ENCODE data around the gene DCDC2.
"Not testable (repeated sequence)": the region's sequence is repeated elsewhere in the genome, so short reads cannot be mapped to it uniquely, and the experiment has no call there.

Gene DCDC2

GRCh38 chr6:24401458-24401857, 43.6 kb upstream of the DCDC2 start:
- TF ChIP-seq, protein P1, sequence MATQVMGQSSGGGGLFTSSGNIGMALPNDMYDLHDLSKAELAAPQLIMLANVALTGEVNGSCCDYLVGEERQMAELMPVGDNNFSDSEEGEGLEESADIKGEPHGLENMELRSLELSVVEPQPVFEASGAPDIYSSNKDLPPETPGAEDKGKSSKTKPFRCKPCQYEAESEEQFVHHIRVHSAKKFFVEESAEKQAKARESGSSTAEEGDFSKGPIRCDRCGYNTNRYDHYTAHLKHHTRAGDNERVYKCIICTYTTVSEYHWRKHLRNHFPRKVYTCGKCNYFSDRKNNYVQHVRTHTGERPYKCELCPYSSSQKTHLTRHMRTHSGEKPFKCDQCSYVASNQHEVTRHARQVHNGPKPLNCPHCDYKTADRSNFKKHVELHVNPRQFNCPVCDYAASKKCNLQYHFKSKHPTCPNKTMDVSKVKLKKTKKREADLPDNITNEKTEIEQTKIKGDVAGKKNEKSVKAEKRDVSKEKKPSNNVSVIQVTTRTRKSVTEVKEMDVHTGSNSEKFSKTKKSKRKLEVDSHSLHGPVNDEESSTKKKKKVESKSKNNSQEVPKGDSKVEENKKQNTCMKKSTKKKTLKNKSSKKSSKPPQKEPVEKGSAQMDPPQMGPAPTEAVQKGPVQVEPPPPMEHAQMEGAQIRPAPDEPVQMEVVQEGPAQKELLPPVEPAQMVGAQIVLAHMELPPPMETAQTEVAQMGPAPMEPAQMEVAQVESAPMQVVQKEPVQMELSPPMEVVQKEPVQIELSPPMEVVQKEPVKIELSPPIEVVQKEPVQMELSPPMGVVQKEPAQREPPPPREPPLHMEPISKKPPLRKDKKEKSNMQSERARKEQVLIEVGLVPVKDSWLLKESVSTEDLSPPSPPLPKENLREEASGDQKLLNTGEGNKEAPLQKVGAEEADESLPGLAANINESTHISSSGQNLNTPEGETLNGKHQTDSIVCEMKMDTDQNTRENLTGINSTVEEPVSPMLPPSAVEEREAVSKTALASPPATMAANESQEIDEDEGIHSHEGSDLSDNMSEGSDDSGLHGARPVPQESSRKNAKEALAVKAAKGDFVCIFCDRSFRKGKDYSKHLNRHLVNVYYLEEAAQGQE (IDR thresholded peaks at IDR 0.05; ENCODE audit: insufficient replicate concordance, low read depth), result no peak
- TF ChIP-seq POLR2AphosphoS5 (IDR thresholded peaks at IDR 0.05; ENCODE audit: low read depth) (no peak), SPI1 (IDR thresholded peaks at IDR 0.05; ENCODE audit: borderline replicate concordance, low read depth) (no peak), CTCF (IDR thresholded peaks at IDR 0.05; ENCODE audit: insufficient read depth, low read length) (no peak), GABPA (IDR thresholded peaks at IDR 0.05; ENCODE audit: low read depth) (no peak)
- DNase-seq (ENCODE audit: low read depth in 1 of 2, low spot score in 1 of 2), result no peak
- Histone ChIP-seq H3K4me3 (replicated peaks; ENCODE audit: insufficient read depth, low read length) (no peak overlapping the region), H3K27ac (replicated peaks) (no peak overlapping the region), H3K27me3 (ENCODE audit: insufficient read depth, poor library complexity, severe bottlenecking) (no peaks in the 10 kb centered on the region)

DNA sequence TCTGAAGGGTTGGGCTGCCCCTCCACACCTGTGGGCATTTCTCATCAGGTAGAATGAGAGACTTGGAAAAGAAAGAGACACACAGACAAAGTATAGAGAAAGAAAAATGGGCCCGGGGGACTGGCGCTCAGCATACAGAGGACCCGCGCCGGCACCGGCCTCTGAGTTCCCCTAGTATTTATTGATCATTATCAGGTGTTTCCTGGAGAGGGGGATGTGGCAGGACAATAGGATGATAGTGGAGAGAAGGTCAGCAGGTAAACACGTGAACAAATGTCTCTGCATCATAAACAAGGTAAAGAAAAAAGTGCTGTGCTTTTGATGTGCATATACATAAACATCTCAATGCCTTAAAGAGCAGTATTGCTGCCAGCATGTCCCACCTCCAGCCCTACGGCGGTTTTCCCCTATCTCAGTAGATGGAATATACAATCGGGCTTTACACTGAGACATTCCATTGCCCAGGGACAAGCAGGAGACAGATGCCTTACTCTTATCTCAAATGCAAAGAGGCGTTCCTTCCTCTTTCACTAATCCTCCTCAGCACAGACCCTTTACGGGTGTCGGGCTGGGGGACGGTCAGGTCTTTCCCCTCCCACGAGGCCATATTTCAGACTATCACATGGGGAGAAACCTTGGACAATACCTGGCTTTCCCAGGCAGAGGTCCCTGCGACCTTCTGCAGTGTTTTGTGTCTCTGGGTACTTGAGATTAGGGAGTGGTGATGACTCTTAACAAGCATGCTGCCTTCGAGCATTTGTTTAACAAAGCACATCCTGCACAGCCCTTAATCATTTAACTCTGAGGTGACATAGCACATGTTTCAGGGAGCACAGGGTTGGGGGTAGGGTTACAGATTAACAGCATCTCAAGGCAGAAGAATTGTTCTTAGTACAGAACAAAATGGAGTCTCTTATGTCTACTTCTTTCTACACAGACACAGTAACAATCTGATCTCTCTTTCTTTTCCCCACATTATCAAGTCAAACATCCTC, 42.5 kb upstream of the DCDC2 start:
- not testable (repeated sequence) for H3K4me3 ChIP-seq (replicated peaks; ENCODE audit: insufficient read depth, low read length); H3K27me3 ChIP-seq (ENCODE audit: insufficient read depth, poor library complexity, severe bottlenecking); H3K27ac ChIP-seq (replicated peaks); DNase-seq (ENCODE audit: low read depth in 1 of 2, low spot score in 1 of 2)

DNA sequence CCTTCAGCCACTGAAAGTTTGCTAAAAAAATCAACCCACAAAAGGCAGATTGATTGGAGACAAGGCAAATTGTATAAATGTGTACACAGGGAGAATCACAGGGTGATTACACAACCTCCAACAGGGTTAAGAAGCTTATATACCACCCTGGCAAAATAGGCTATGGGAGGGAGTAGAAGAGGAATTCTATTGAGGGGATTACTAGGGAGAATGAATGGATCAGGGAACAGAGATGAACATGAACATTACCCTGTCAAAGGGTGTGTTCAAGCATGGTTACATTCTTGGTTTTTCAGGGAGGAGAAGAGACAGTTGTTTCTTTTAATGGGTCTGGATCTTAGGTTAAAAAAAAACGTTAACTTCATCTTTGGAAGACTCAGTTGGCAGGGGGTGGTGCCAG, 39.8 kb upstream of the DCDC2 start:
- H3K4me3 ChIP-seq (replicated peaks; ENCODE audit: insufficient read depth, low read length), result no peak overlapping the region
- H3K27ac ChIP-seq (replicated peaks), result no peak overlapping the region
- TF ChIP-seq, protein P1 (IDR thresholded peaks at IDR 0.05; ENCODE audit: insufficient replicate concordance, low read depth), result no peak
- TF ChIP-seq SPI1 (IDR thresholded peaks at IDR 0.05; ENCODE audit: borderline replicate concordance, low read depth) (no peak), POLR2AphosphoS5 (IDR thresholded peaks at IDR 0.05; ENCODE audit: low read depth) (no peak), CTCF (IDR thresholded peaks at IDR 0.05; ENCODE audit: insufficient read depth, low read length) (no peak), GABPA (IDR thresholded peaks at IDR 0.05; ENCODE audit: low read depth) (no peak)
- no peaks in the 10 kb centered on the region for H3K27me3 ChIP-seq (ENCODE audit: insufficient read depth, poor library complexity, severe bottlenecking)
- DNase-seq (ENCODE audit: low read depth in 1 of 2, low spot score in 1 of 2), result no peak

DNA sequence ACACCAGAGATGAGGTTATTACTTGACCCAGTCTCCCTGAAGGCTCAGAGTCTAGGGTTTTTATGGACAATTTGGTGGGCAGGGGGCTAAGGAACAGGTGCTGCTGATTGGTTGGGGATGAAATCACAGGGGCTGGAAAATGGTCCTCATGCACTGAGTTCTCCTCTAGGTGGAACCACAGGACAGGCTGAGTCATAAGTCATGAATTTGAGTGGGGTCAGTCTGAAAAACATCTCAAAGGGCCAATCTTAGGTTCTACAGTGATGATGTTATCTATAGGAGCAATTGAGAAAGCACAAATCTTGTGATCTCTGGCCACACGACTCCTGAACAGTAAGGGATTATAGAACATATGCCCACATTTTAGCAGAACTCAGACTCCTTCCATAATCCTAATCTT, 39.0 kb upstream of the DCDC2 start:
- H3K4me3 ChIP-seq (replicated peaks; ENCODE audit: insufficient read depth, low read length), result no peak overlapping the region

More for the DNA sequence above, 39.0 kb upstream of the DCDC2 start:
- TF ChIP-seq POLR2AphosphoS5 (IDR thresholded peaks at IDR 0.05; ENCODE audit: low read depth), result no peak
- TF ChIP-seq SPI1 (IDR thresholded peaks at IDR 0.05; ENCODE audit: borderline replicate concordance, low read depth), result no peak
- no peak for TF ChIP-seq CTCF (IDR thresholded peaks at IDR 0.05; ENCODE audit: insufficient read depth, low read length)
- TF ChIP-seq GABPA (IDR thresholded peaks at IDR 0.05; ENCODE audit: low read depth), result no peak
- TF ChIP-seq, protein P1 (IDR thresholded peaks at IDR 0.05; ENCODE audit: insufficient replicate concordance, low read depth), result no peak
- no peaks in the 10 kb centered on the region for H3K27me3 ChIP-seq (ENCODE audit: insufficient read depth, poor library complexity, severe bottlenecking)
- no peak overlapping the region for H3K27ac ChIP-seq (replicated peaks)
- no peak for DNase-seq (ENCODE audit: low read depth in 1 of 2, low spot score in 1 of 2)

Data from HL-60 (cell line).